GM12878 (cell line): ENCODE data around the gene GARRE1.
"Not testable (repeated sequence)": the region's sequence is repeated elsewhere in the genome, so short reads cannot be mapped to it uniquely, and the experiment has no call there.

Experiments used
- CHD4 ChIP-seq: fragments of 200-600 bp; sonication (generic); IDR thresholded peaks from 2 replicates; pipeline ENCODE4 v1.6.1; 2016; ENCODE audit warnings: mild to moderate bottlenecking
- ESRRA ChIP-seq: IDR thresholded peaks from 2 replicates; pipeline ENCODE4 v1.6.1; 2012; ENCODE audit warnings: mild to moderate bottlenecking, low read length, improper control_type of control experiment
- EZH2 ChIP-seq: IDR thresholded peaks from 2 replicates; pipeline ENCODE4 v1.6.1; 2012; ENCODE audit warnings: low read depth, mild to moderate bottlenecking, control low read depth, inconsistent platforms, low read length, borderline replicate concordance; ENCODE audit not compliant: control insufficient read depth
- NR2C2 ChIP-seq: IDR thresholded peaks from 2 replicates; pipeline ENCODE4 v1.6.1; 2011; ENCODE audit warnings: borderline replicate concordance, low read depth; ENCODE audit not compliant: control insufficient read depth, insufficient read length
- POLR2A ChIP-seq: IDR thresholded peaks from 2 replicates; pipeline ENCODE4 v1.6.1; 2011; ENCODE audit warnings: low read depth, mild to moderate bottlenecking, low read length
- RAD21 ChIP-seq: IDR thresholded peaks from 2 replicates; pipeline ENCODE4 v1.6.1; 2011; ENCODE audit warnings: mild to moderate bottlenecking, low read depth, low read length, moderate library complexity; ENCODE audit not compliant: insufficient read depth
- RB1 ChIP-seq: fragments of 450-650 bp; formaldehyde crosslinking; IDR thresholded peaks from 2 replicates; pipeline ENCODE4 v1.6.1; 2017; ENCODE audit warnings: mild to moderate bottlenecking, borderline replicate concordance
- SIN3A ChIP-seq: IDR thresholded peaks from 2 replicates; pipeline ENCODE4 v1.6.1; 2012; ENCODE audit warnings: low read depth, low read length, improper control_type of control experiment
- SUZ12 ChIP-seq: fragments of 200-600 bp; sonication (generic); IDR thresholded peaks from one replicate; pipeline ENCODE4 v1.6.1; 2018; ENCODE audit warnings: antibody characterized with exemption, mild to moderate bottlenecking; ENCODE audit not compliant: unreplicated experiment
- YBX1 ChIP-seq: fragments of 450-650 bp; IDR thresholded peaks from 2 replicates; pipeline ENCODE4 v1.6.1; 2016; ENCODE audit warnings: antibody characterized with exemption
- ZSCAN29 ChIP-seq: fragments of 450-650 bp; IDR thresholded peaks from 2 replicates; pipeline ENCODE4 v1.6.1; 2017; ENCODE audit warnings: mild to moderate bottlenecking, moderate library complexity
- TF ChIP-seq, protein P1 (sequence below), 3 experiments: IDR thresholded peaks in 2 of 3; conservative IDR thresholded peaks in 1 of 3; 2 replicates each; pipeline ENCODE4 v1.5.1; 2011; ENCODE audit warnings: low read depth in 3 of 3, low read length in 3 of 3, mild to moderate bottlenecking in 3 of 3, control low read depth in 2 of 3, moderate library complexity in 2 of 3, inconsistent platforms in 1 of 3, mixed read lengths in 1 of 3; ENCODE audit not compliant: control insufficient read depth in 2 of 3, insufficient read depth in 1 of 3; ENCODE audit errors: extremely low read depth in 1 of 3

DNA sequence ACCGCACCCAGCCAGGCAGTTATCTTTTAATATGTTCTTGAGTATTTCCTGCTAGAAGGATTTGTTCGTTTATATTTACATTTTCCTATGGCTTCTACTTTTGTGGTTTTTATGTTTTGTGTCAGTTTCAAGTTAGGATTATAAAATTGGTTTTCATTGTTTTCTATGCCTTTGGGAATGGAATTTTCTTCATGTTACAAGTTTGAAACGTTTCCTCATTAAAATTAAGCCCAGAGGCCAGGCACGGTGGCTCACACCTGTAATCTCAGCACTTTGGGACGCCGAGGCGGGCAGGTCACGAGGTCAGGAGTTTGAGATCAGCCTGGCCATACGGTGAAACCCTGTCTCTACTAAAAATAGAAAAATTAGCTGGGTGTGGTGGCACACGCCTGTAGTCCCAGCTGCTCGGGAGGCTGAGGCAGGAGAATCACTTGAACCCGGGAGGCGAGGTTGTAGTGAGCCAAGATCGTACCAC, 37.6 kb upstream of the GARRE1 start:
- TF ChIP-seq POLR2A, ESRRA, YBX1, NR2C2, CHD4, SIN3A, EZH2, RB1, RAD21, SUZ12, ZSCAN29: not testable (repeated sequence)
- TF ChIP-seq, protein P1, sequence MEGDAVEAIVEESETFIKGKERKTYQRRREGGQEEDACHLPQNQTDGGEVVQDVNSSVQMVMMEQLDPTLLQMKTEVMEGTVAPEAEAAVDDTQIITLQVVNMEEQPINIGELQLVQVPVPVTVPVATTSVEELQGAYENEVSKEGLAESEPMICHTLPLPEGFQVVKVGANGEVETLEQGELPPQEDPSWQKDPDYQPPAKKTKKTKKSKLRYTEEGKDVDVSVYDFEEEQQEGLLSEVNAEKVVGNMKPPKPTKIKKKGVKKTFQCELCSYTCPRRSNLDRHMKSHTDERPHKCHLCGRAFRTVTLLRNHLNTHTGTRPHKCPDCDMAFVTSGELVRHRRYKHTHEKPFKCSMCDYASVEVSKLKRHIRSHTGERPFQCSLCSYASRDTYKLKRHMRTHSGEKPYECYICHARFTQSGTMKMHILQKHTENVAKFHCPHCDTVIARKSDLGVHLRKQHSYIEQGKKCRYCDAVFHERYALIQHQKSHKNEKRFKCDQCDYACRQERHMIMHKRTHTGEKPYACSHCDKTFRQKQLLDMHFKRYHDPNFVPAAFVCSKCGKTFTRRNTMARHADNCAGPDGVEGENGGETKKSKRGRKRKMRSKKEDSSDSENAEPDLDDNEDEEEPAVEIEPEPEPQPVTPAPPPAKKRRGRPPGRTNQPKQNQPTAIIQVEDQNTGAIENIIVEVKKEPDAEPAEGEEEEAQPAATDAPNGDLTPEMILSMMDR (IDR thresholded peaks at IDR 0.05 in 2 of 3, conservative IDR thresholded peaks at IDR 0.05 in 1 of 3; ENCODE audit: control insufficient read depth in 2 of 3, extremely low read depth in 1 of 3, insufficient read depth in 1 of 3, low read depth in 3 of 3, low read length in 3 of 3), result not testable (repeated sequence)
